Measurements from ENCODE around the gene PPP4R1.
"Not testable (repeated sequence)": the region's sequence is repeated elsewhere in the genome, so short reads cannot be mapped to it uniquely, and the experiment has no call there.

PPP4R1 gene

GRCh38 chr18:9630444-9630843, 16.1 kb upstream of the PPP4R1 start:
- no peak for DNase-seq (ENCODE audit: low read depth in 2 of 2)

- no peak for DNase-seq (ENCODE audit: low read depth in 2 of 2)
These were observed 15.3 kb upstream of the PPP4R1 start for GRCh38 chr18:9629709-9630108.

DNA sequence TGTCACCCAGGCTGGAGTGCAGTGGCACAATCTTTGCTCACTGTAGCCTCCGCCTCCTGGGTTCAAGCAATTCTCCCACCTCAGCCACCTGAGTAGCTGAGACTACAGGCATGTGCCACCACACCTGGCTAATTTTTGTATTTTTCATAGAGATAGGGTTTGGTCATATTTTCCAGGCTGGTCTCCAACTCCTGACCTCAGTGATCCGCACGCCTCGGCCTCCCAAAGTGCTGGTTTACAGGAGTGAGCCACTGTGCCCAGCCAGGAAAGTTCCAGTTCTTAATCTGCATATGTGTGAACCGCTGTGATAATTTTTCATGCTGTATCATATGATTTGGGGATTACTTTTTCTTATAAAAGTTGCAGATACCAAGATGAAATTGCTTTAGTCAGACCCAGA, 14.6 kb upstream of the PPP4R1 start:
- DNase-seq (ENCODE audit: low read depth in 2 of 2) = no peak

- no peak for DNase-seq (ENCODE audit: low read depth in 2 of 2)
These were observed 13.3 kb upstream of the PPP4R1 start for GRCh38 chr18:9627642-9628041.

- no peak for DNase-seq (ENCODE audit: low read depth in 2 of 2)
These were observed 5.6 kb upstream of the PPP4R1 start for GRCh38 chr18:9619990-9620389.

DNA sequence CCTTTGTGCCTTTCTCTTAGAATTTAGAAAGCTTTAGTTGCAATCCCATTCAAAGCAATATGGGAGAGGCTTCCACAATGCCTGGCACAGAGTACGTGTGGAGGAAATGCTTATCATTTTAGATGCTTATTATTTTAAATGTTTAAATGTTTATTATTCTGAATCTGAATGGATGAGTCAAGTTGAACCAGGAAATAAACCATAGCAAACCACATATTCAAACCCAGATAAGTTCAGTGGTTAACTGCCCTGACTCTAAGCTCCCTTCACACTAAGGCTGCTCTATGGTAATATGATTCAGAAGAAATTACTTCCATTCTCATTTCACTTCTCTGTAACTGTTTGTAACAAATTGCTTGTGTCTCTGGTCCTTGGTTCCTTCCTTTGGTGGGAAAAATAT, 5.2 kb upstream of the PPP4R1 start:
- no peak for DNase-seq (ENCODE audit: low read depth in 2 of 2)

GRCh38 chr18:9619056-9619455, 4.7 kb upstream of the PPP4R1 start:
- no peak for DNase-seq (ENCODE audit: low read depth in 2 of 2)

GRCh38 chr18:9617006-9617542, 2.7 kb upstream of the PPP4R1 start:
- DNase-seq (ENCODE audit: low read depth in 2 of 2) = no peak

- DNase-seq (ENCODE audit: low read depth in 2 of 2) = no peak
These were observed 1.7 kb upstream of the PPP4R1 start for GRCh38 chr18:9616049-9616448.

GRCh38 chr18:9615280-9615797, 980 bp upstream of the PPP4R1 start:
- no peak for DNase-seq (ENCODE audit: low read depth in 2 of 2)

DNA sequence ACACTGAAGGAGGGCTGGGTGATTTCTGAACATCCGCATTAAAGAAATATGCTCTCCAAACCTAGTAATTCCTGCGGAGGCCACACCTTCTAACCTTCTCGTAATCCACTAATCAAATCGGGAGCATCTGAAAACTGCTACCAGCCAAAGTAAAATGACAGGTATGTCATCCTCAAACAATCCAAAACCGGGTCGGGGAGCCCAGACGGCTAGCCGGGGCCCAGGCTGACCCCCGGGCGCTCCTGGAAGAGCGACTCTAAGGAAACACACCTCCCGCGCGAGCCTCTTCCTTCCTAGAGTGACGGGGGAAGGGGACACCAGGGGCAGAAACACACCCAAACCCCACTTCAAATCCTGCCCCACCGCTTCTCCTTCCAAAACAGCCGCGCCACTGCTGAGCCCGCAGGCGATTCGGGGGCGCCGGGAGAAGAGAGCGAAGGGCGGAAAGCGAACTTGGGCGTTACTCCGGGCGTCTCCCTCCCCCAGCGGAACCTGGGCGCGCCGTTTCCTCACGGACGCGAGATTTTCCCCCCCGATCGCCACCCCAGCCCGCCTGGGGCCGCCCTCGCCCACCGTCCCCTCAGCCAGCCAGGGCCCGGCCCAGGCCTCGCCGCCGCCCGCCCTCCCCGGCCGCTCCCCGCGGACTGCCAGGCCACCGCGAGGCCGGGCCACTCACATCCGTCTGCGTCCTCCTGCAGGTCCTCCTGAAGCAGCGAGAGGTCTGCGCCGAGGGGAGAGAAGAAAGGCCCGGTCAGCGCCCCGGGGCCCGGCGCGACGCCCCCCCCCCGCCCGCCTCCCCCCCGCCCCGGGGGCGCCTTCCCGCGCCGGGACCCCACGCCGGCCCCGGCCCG, 584 bp downstream of the PPP4R1 start:
- DNase-seq (ENCODE audit: low read depth in 2 of 2) = no peak

- DNase-seq (ENCODE audit: low read depth in 2 of 2) = no peak
These were observed 1.4 kb downstream of the PPP4R1 start for GRCh38 chr18:9612977-9613376.

DNA sequence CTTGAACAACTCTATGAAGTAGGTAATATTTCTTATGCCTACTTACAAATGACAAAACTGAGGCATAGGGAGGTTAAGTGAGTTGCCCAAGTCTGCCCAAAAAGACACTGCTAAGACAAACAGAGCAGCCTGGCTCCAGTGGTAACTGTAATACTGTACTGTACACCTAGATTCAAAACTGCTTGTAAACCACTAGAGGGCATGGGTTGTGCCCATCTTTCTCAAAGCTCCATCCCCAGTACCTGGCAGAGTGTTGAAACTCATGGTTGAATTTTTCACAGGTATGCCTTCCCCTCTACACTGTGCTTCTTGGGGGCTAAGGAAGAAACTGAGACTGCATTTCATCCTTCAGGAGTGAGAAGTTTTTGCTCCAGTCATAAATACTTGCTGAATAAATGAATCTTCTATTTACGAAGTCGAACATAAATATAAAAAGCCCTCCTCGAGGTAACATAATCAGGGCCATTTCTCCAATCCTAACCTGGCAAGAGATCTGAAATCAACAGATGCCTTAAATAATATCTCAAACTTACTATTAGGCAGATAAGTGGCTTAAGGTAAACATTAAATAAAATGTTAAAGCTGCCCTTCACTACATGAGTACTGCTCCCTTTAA, 2.0 kb downstream of the PPP4R1 start:
- peak in 1 of 2 donors; percentile 8 for DNase-seq (ENCODE audit: low read depth in 2 of 2)

DNA sequence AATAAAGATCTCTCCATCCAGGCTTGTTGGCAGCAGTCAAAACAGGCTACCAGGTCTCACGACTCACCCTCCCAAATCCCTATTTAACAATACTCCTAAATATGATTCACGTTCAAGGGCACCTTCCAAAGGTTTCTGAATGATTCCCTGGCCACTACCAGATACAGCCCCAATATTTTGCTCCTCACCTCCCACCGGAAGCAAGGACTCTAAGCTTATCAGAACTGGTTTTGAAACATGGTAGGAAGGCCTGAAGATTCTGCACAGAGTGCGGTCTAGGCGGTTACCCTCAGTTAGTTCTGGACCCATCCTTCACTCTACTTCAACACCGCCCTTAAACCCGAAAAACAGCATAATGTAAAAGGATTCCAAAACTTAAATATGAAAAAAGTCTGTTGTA, 5.2 kb downstream of the PPP4R1 start:
- DNase-seq (ENCODE audit: low read depth in 2 of 2) = no peak

GRCh38 chr18:9608728-9609127, 5.6 kb downstream of the PPP4R1 start:
- no peak for DNase-seq (ENCODE audit: low read depth in 2 of 2)

- no peak for DNase-seq (ENCODE audit: low read depth in 2 of 2)
These were observed 6.1 kb downstream of the PPP4R1 start for GRCh38 chr18:9608298-9608697.

DNA sequence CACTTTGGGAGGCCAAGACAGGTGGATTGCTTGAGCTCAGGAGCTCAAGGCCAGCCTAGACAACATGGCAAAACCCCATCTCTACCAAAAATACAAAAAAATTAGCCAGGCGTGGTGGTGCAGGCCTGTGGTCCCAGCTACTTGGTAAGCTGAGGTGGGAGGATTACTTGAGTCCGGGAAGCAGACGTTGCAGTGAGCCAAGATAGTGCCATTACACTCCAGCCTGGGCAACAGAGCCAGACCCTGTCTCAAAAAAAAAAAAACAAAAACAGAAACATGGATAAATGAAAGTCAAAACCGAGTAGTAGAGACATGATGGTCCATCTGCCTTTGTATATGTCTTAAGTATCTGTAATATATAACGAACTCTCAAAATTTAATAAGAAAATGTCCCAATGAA, 7.2 kb downstream of the PPP4R1 start:
- not testable (repeated sequence) for DNase-seq (ENCODE audit: low read depth in 2 of 2)

GRCh38 chr18:9606039-9606438, 8.3 kb downstream of the PPP4R1 start:
- DNase-seq (ENCODE audit: low read depth in 2 of 2) = no peak

- no peak for DNase-seq (ENCODE audit: low read depth in 2 of 2)
These were observed 10.0 kb downstream of the PPP4R1 start for GRCh38 chr18:9604348-9604747.

DNA sequence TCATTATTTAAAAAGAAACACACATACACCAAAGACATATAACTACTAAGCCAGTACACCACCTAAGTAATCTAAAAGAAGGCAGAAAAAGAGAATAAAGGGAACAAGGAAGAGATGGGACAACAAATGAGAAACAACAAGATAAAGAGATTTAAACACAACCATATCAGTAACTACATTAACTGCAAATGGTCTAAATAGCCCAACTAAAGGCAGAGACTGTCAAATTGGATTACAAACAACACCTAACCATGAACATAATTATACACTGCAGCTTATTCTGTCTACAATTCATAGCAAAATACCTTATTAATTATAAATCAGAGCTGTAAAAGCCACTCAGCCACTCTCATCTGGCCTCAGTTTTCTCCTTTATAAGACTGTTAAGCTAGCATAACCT, 15.0 kb downstream of the PPP4R1 start:
- DNase-seq (ENCODE audit: low read depth in 2 of 2) = no peak

GRCh38 chr18:9597609-9598008, 16.8 kb downstream of the PPP4R1 start:
- no peak for DNase-seq (ENCODE audit: low read depth in 2 of 2)

GRCh38 chr18:9596843-9597526, 17.4 kb downstream of the PPP4R1 start:
- DNase-seq (ENCODE audit: low read depth in 2 of 2) = no peak
